Mesenchymal stem cell (in vitro differentiated cells and primary cell): Measurements from ENCODE around the gene PTPRN2.
"Not testable (repeated sequence)": the region's sequence is repeated elsewhere in the genome, so short reads cannot be mapped to it uniquely, and the experiment has no call there.

Experiments
- DNase-seq: peaks from one replicate; pipeline ENCODE4 v3.0.0-alpha.2; 2013
- H2AFZ ChIP-seq: one replicate; pipeline ENCODE4 v1.6.1; 2013; ENCODE audit warnings: low read depth, mild to moderate bottlenecking, control low read depth, inconsistent platforms, low read length, moderate library complexity
- H2AK5ac ChIP-seq: 2 replicates; pipeline ENCODE4 v1.6.1; 2013; ENCODE audit warnings: low read length, moderate library complexity, mild to moderate bottlenecking, inconsistent platforms; ENCODE audit not compliant: severe bottlenecking
- H2BK120ac ChIP-seq: one replicate; pipeline ENCODE4 v1.6.1; 2013; ENCODE audit warnings: low read depth, mild to moderate bottlenecking, inconsistent platforms, low read length, moderate library complexity
- H2BK12ac ChIP-seq, 2 experiments: one replicate each; pipeline ENCODE4 v1.6.1; 2013; ENCODE audit warnings: inconsistent platforms in 2 of 2, low read length in 2 of 2, mild to moderate bottlenecking in 2 of 2, moderate library complexity in 2 of 2, control low read depth in 1 of 2
- H2BK15ac ChIP-seq: one replicate; pipeline ENCODE4 v1.6.1; 2013; ENCODE audit warnings: mild to moderate bottlenecking, low read depth, inconsistent platforms; ENCODE audit not compliant: poor library complexity, severe bottlenecking
- H2BK5ac ChIP-seq: 2 replicates; pipeline ENCODE4 v1.6.1; 2013; ENCODE audit warnings: low read depth, mild to moderate bottlenecking, low read length, control low read depth, inconsistent platforms; ENCODE audit not compliant: poor library complexity, severe bottlenecking
- H3K14ac ChIP-seq, 2 experiments: one replicate each; pipeline ENCODE4 v1.6.1; 2013; ENCODE audit warnings: inconsistent platforms in 2 of 2, low read length in 2 of 2, control low read depth in 1 of 2, mild to moderate bottlenecking in 1 of 2, moderate library complexity in 1 of 2
- H3K18ac ChIP-seq, 2 experiments: one replicate each; pipeline ENCODE4 v1.6.1; 2013; ENCODE audit warnings: inconsistent platforms in 2 of 2, low read length in 2 of 2, control low read depth in 1 of 2, low read depth in 1 of 2, mild to moderate bottlenecking in 1 of 2
- H3K23ac ChIP-seq, 2 experiments: one replicate each; pipeline ENCODE4 v1.6.1; 2013; ENCODE audit warnings: inconsistent platforms in 2 of 2, low read length in 2 of 2, mild to moderate bottlenecking in 2 of 2, moderate library complexity in 2 of 2, control low read depth in 1 of 2
- H3K27ac ChIP-seq: 2 replicates; pipeline ENCODE4 v1.5.1; 2013; ENCODE audit warnings: mild to moderate bottlenecking, moderate library complexity, low read length, control low read depth, inconsistent platforms; ENCODE audit not compliant: poor library complexity, severe bottlenecking
- H3K27me3 ChIP-seq, 2 experiments: 2 replicates each; pipeline versions ENCODE4 v1.6.1 to v1.7.0; 2013; ENCODE audit warnings: low read length in 2 of 2, mild to moderate bottlenecking in 2 of 2, moderate library complexity in 2 of 2, control low read depth in 1 of 2, inconsistent platforms in 1 of 2; ENCODE audit not compliant: control insufficient read depth in 1 of 2, insufficient read depth in 1 of 2
- H3K36me3 ChIP-seq, 2 experiments: 2 replicates each; pipeline versions ENCODE4 v1.6.1 to v1.7.0; 2013; ENCODE audit warnings: low read length in 2 of 2, control low read depth in 1 of 2, inconsistent platforms in 1 of 2, low read depth in 1 of 2, mild to moderate bottlenecking in 1 of 2; ENCODE audit not compliant: insufficient read depth in 2 of 2, control insufficient read depth in 1 of 2
- H3K4ac ChIP-seq, 2 experiments: one replicate each; pipeline ENCODE4 v1.6.1; 2013; ENCODE audit warnings: inconsistent platforms in 2 of 2, low read length in 2 of 2, mild to moderate bottlenecking in 2 of 2, moderate library complexity in 2 of 2, control low read depth in 1 of 2, low read depth in 1 of 2
- H3K4me1 ChIP-seq: 2 replicates; pipeline ENCODE4 v1.6.1; 2013; ENCODE audit warnings: low read depth, low read length, control low read depth; ENCODE audit not compliant: control insufficient read depth, insufficient read depth
- H3K4me2 ChIP-seq: 2 replicates; pipeline ENCODE4 v1.6.1; 2013; ENCODE audit warnings: low read length, mild to moderate bottlenecking, inconsistent platforms; ENCODE audit not compliant: poor library complexity, severe bottlenecking
- H3K4me3 ChIP-seq, 2 experiments: 2 replicates each; pipeline versions ENCODE4 v1.5.1 to v1.7.0; 2013; ENCODE audit warnings: low read length in 2 of 2, mild to moderate bottlenecking in 2 of 2, control low read depth in 1 of 2, low read depth in 1 of 2; ENCODE audit not compliant: insufficient read depth in 1 of 2
- H3K79me1 ChIP-seq: replicated peaks from 2 replicates; pipeline ENCODE4 v1.6.1; 2013; ENCODE audit warnings: mild to moderate bottlenecking, control low read depth, low read length, inconsistent platforms; ENCODE audit not compliant: poor library complexity, severe bottlenecking
- H3K9ac ChIP-seq: 2 replicates; pipeline ENCODE4 v1.7.0; 2013; ENCODE audit warnings: mild to moderate bottlenecking, low read length, moderate library complexity
- H3K9me3 ChIP-seq: 2 replicates; pipeline ENCODE4 v1.7.0; 2013; ENCODE audit warnings: mild to moderate bottlenecking, low read length; ENCODE audit not compliant: control insufficient read depth
- H4K8ac ChIP-seq: one replicate; pipeline ENCODE4 v1.6.1; 2013; ENCODE audit warnings: inconsistent platforms, mild to moderate bottlenecking, low read length, moderate library complexity
- H4K91ac ChIP-seq: one replicate; pipeline ENCODE4 v1.6.1; 2013; ENCODE audit warnings: mild to moderate bottlenecking, low read length, inconsistent platforms
- WGBS: methylation state at CpG from one replicate; pipeline ENCODE4 v1.1.7; 2013; ENCODE audit warnings: mixed read lengths; 5-methylcytosine and 5-hydroxymethylcytosine counted together

The PTPRN2 gene

GRCh38 chr7:157779206-157779605, 808.4 kb downstream of the PTPRN2 start:
- Histone ChIP-seq H2BK120ac (no peak overlapping the region), H2BK12ac (no peak overlapping the region), H3K9me3 (no peaks in the 10 kb centered on the region), H2BK5ac (no peak overlapping the region), H3K4me2 (no peak overlapping the region), H2BK15ac (no peak overlapping the region), H3K36me3 (no peaks in the 10 kb centered on the region), H3K27me3 (no peaks in the 10 kb centered on the region), H2AFZ (no peak overlapping the region), H4K8ac (no peak overlapping the region), H3K4me3 (no peak overlapping the region), H3K9ac (no peak overlapping the region), H3K79me1 (no peaks in the 10 kb centered on the region), H3K27ac (no peak overlapping the region), H2AK5ac (no peak overlapping the region), H3K18ac (no peak overlapping the region), H3K23ac (no peak overlapping the region), H3K4me1 (no peaks in the 10 kb centered on the region), H4K91ac (no peak overlapping the region), H3K4ac (no peak overlapping the region), H3K14ac (no peak overlapping the region)
- DNase-seq = no peak
- 78% methylated on average over 12 of the region's 12 CpGs for WGBS

GRCh38 chr7:157777194-157777762, 810.3 kb downstream of the PTPRN2 start:
- not testable (repeated sequence) for DNase-seq, H3K4ac ChIP-seq, H3K27me3 ChIP-seq, H3K9ac ChIP-seq, H3K23ac ChIP-seq, H2BK5ac ChIP-seq, H3K14ac ChIP-seq, H3K4me2 ChIP-seq, H4K8ac ChIP-seq, H2BK15ac ChIP-seq, H3K79me1 ChIP-seq, H2AFZ ChIP-seq, H2BK12ac ChIP-seq, H3K18ac ChIP-seq, H2BK120ac ChIP-seq, H3K36me3 ChIP-seq, H2AK5ac ChIP-seq, H3K4me1 ChIP-seq, H3K9me3 ChIP-seq, H3K27ac ChIP-seq, H3K4me3 ChIP-seq, H4K91ac ChIP-seq
- 86% methylated on average over 14 of the region's 16 CpGs for WGBS

- H2BK5ac ChIP-seq = no peak overlapping the region
- H3K23ac ChIP-seq = no peak overlapping the region
- H3K4me3 ChIP-seq = no peak overlapping the region
- no peak overlapping the region for H3K9ac ChIP-seq
- H3K4ac ChIP-seq = no peak overlapping the region
- H3K14ac ChIP-seq = no peak overlapping the region
- no peaks in the 10 kb centered on the region for H3K79me1 ChIP-seq
- no peak overlapping the region for H2AK5ac ChIP-seq
- WGBS = 83% methylated on average over 24 of the region's 25 CpGs
- H3K4me1 ChIP-seq = no peaks in the 10 kb centered on the region
- DNase-seq = no peak
- no peak overlapping the region for H2BK15ac ChIP-seq
- H3K4me2 ChIP-seq = no peak overlapping the region
- H2BK12ac ChIP-seq = no peak overlapping the region
- no peak overlapping the region for H3K18ac ChIP-seq
- H3K27me3 ChIP-seq = no peaks in the 10 kb centered on the region
- H4K91ac ChIP-seq = no peak overlapping the region
- H3K36me3 ChIP-seq = no peaks in the 10 kb centered on the region
- no peak overlapping the region for H3K27ac ChIP-seq
- peaks cover 7% of the 10 kb centered on the region for H3K9me3 ChIP-seq
- H2AFZ ChIP-seq = no peak overlapping the region
- no peak overlapping the region for H4K8ac ChIP-seq
- no peak overlapping the region for H2BK120ac ChIP-seq
Observed at GRCh38 chr7:157775560-157776332, 811.9 kb downstream of the PTPRN2 start.

GRCh38 chr7:157775021-157775559, 812.5 kb downstream of the PTPRN2 start:
- no peak overlapping the region for H4K8ac ChIP-seq
- no peak overlapping the region for H2AFZ ChIP-seq
- no peaks in the 10 kb centered on the region for H3K27me3 ChIP-seq
- peaks cover 10% of the 10 kb centered on the region for H3K9me3 ChIP-seq
- no peak overlapping the region for H3K9ac ChIP-seq
- H4K91ac ChIP-seq = no peak overlapping the region
- H3K79me1 ChIP-seq = no peaks in the 10 kb centered on the region
- H3K18ac ChIP-seq = no peak overlapping the region
- no peak overlapping the region for H3K4me2 ChIP-seq
- no peak overlapping the region for H2AK5ac ChIP-seq
- H2BK5ac ChIP-seq = no peak overlapping the region
- no peak overlapping the region for H2BK15ac ChIP-seq
- H2BK120ac ChIP-seq = no peak overlapping the region
- no peak overlapping the region for H3K14ac ChIP-seq
- H3K36me3 ChIP-seq = no peaks in the 10 kb centered on the region
- H3K23ac ChIP-seq = no peak overlapping the region
- H2BK12ac ChIP-seq = no peak overlapping the region
- no peak overlapping the region for H3K27ac ChIP-seq
- DNase-seq = no peak
- no peak overlapping the region for H3K4me3 ChIP-seq
- 88% methylated on average over 25 of the region's 25 CpGs for WGBS
- no peak overlapping the region for H3K4ac ChIP-seq
- no peaks in the 10 kb centered on the region for H3K4me1 ChIP-seq
